Measurements from ENCODE around the gene SERPINB1. TPM values are rescaled to one million over a fixed set of nuclear protein-coding genes. Genes with fewer than 3 reads are reported as not detected.

Gene SERPINB1
- total RNA-seq, 2 donors from 2014 or later = 135 to 173 TPM

DNA sequence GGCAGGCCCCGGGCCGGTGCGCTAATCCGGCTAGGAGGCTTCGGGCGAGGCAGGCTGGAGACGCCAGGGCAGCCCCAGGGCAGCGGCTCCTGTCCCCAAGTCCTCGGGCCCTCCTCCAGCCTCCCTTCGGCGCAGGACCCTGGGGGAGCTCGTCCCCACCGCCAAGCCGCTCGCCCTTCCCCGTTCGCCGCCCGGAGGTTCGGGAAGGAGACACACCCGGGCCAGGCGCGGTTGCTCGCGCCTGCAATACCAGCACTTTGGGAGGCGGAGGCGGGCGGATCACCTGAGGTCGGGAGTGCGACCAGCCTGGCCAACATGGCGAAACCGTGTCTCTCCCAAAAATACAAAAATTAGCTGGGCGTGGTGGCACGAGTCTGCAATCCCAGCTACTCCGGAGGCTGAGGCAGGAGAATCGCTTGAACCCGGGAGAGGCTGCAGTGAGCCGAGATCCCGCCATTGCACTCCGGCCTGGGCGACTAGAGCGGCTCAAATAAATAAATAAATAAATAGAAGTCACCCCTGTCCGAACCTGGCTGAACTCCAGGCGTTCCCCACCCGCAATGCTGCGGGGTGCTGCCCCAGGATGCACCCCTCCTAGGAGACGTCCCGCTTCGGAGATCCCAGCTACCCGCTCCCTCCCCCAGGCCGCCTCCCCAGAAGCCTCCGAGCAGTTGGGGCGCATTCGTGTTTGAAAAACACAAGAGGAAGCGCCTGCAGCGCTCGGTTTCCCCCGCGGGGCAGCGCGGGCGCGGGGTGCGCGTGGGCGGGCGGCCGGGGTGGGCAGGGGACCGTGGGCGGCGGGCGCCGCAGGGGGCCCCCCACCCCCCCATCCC is 33.9 kb upstream of the SERPINB1 start:
- TF ChIP-seq, protein P1, sequence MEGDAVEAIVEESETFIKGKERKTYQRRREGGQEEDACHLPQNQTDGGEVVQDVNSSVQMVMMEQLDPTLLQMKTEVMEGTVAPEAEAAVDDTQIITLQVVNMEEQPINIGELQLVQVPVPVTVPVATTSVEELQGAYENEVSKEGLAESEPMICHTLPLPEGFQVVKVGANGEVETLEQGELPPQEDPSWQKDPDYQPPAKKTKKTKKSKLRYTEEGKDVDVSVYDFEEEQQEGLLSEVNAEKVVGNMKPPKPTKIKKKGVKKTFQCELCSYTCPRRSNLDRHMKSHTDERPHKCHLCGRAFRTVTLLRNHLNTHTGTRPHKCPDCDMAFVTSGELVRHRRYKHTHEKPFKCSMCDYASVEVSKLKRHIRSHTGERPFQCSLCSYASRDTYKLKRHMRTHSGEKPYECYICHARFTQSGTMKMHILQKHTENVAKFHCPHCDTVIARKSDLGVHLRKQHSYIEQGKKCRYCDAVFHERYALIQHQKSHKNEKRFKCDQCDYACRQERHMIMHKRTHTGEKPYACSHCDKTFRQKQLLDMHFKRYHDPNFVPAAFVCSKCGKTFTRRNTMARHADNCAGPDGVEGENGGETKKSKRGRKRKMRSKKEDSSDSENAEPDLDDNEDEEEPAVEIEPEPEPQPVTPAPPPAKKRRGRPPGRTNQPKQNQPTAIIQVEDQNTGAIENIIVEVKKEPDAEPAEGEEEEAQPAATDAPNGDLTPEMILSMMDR (IDR thresholded peaks at IDR 0.05) = no peak
- intact Hi-C loops (cut with DNase I) = no loop called here
- Histone ChIP-seq H3K9me3 (no peaks in the 10 kb centered on the region), H3K4me3 (peak overlapping the region; percentile 56), H3K27me3 (no peaks in the 10 kb centered on the region), H3K4me1 (peaks cover 8% of the 10 kb centered on the region), H3K9ac (ENCODE audit: low read depth in 2 of 2, low read length in 2 of 2) (peak overlapping the region; percentile 80 to 83), H3K27ac (peak overlapping the region; percentile 80), H3K36me3 (no peaks in the 10 kb centered on the region)
- DNase-seq = peak; percentile 69

DNA sequence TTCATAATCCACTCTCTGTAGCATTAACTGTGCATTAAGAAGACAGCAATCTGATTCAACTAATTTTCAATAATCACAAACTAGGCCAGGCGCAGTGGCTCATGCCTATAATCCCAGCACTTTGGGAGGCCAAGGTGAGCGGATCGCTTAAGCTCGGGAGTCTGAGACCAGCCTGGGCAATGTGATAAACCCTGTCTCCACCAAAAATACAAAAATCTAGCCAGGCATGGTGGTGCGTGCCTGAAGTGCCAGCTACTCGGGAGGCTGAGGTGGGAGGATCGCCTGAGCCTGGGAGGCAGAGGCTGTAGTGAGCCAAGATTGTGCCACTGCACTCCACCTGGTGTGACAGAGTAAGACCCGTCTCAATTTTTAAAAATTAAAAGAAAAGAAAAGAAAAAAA is 32.0 kb upstream of the SERPINB1 start:
- H3K9ac ChIP-seq (ENCODE audit: low read depth in 2 of 2, low read length in 2 of 2) = no peak overlapping the region
- H3K36me3 ChIP-seq = no peaks in the 10 kb centered on the region
- H3K27me3 ChIP-seq = no peaks in the 10 kb centered on the region
- H3K4me3 ChIP-seq = no peak overlapping the region
- H3K9me3 ChIP-seq = no peaks in the 10 kb centered on the region
- TF ChIP-seq, protein P1 (IDR thresholded peaks at IDR 0.05) = no peak
- DNase-seq = no peak
- H3K27ac ChIP-seq = no peak overlapping the region
- intact Hi-C loops (cut with DNase I) = no loop called here
- H3K4me1 ChIP-seq = peaks cover 8% of the 10 kb centered on the region

DNA sequence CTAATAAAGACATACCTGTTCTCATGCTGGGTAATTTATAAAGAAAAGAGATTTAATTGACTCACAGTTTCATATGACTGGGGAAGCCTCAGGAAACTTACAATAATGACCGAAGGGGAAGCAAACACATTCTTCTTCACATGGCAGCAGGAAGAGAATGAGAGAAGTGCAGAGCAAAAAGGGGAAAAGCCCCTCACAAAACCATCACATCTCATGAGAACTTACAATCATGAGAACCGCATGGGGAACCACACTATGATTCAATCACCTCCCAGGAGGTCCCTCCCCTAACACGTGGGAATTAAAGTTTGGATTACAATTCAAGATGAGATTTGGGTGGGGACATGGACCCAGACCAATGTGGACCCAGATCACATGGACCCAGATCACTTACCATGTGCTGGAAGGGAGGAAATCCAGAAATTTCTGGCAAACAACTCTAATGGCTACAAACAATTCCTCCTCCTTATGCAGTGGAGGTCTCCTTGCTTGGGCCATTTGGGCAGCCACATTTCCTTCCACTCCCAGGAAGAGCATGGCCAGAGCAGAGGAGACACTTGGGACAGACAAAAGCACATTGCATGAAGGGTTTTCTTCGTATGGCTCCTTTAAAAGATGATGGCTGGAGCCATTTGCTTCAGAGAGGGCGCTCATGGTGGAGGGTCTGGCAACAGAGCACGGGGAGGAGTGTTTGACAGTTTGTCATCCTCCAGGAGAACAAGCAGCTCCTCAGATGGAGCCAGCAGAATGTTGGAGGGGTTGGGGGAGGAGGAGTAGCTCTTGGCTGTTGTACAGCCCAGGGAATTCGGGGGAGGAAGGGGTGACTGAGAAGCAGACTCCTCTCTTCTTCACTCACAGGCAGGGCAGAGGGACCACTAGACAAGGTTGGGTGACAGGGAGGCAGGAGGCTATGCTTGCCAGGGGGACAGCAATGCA is 31.0 kb upstream of the SERPINB1 start:
- H3K27me3 ChIP-seq = no peaks in the 10 kb centered on the region
- no peak overlapping the region for H3K27ac ChIP-seq
- intact Hi-C loops (cut with DNase I) = no loop called here
- no peak for DNase-seq
- no peak overlapping the region for H3K9ac ChIP-seq (ENCODE audit: low read depth in 2 of 2, low read length in 2 of 2)
- H3K36me3 ChIP-seq = no peaks in the 10 kb centered on the region
- H3K9me3 ChIP-seq = no peaks in the 10 kb centered on the region
- peaks cover 8% of the 10 kb centered on the region for H3K4me1 ChIP-seq
- no peak overlapping the region for H3K4me3 ChIP-seq
- TF ChIP-seq, protein P1 (IDR thresholded peaks at IDR 0.05) = no peak

DNA sequence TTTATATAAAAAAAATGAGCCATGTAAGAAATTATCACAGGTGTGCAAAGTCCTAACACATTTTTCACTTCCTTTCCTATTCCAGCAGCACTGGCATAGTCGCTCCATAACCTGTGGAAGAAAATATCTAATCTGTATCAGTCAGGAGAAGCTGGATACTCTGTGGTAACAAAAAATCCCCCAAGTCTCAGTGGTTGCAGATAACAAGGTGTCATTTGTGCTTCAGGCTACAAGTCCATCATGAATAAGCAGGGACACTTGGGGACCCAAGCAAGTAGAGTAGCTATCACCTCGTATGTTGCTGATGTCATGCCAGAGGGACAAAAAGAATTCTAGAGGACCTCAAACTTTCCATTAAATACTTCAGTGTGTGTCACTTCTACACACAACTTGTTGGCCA is 30.3 kb upstream of the SERPINB1 start:
- H3K4me3 ChIP-seq = no peak overlapping the region
- TF ChIP-seq, protein P1 (IDR thresholded peaks at IDR 0.05) = no peak
- intact Hi-C loops (cut with DNase I) = no loop called here

DNA sequence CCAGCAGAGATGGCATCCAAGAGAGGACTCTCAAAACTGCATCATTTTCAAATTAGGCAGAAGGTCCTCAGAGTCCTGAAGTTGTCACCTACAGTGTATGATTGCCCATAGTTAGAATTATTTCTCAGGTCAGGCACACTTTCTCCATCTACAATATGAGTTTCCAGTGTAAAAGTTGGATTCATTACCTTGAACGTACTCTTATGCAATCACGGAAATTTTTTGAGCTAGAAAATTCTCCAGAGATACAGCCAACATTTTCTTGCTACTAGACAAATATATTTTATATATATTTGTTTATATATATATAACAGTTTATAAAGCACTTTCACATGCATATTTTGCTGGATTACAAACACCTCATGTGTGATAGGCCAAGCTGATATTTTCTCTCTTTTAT is 29.4 kb upstream of the SERPINB1 start:
- no peaks in the 10 kb centered on the region for H3K36me3 ChIP-seq
- peaks cover under 1% of the 10 kb centered on the region for H3K4me1 ChIP-seq
- H3K27me3 ChIP-seq = no peaks in the 10 kb centered on the region
- H3K9me3 ChIP-seq = no peaks in the 10 kb centered on the region
- no peak overlapping the region for H3K4me3 ChIP-seq
- H3K9ac ChIP-seq (ENCODE audit: low read depth in 2 of 2, low read length in 2 of 2) = no peak overlapping the region
- DNase-seq = no peak
- TF ChIP-seq, protein P1 (IDR thresholded peaks at IDR 0.05) = no peak
- intact Hi-C loops (cut with DNase I) = no loop called here
- no peak overlapping the region for H3K27ac ChIP-seq

More for the DNA sequence above, 30.3 kb upstream of the SERPINB1 start:
- H3K36me3 ChIP-seq = no peaks in the 10 kb centered on the region
- DNase-seq = no peak
- H3K27ac ChIP-seq = no peak overlapping the region
- no peak overlapping the region for H3K9ac ChIP-seq (ENCODE audit: low read depth in 2 of 2, low read length in 2 of 2)
- no peaks in the 10 kb centered on the region for H3K9me3 ChIP-seq
- H3K27me3 ChIP-seq = no peaks in the 10 kb centered on the region
- peaks cover 7% of the 10 kb centered on the region for H3K4me1 ChIP-seq
